Esophagus mucosa (tissue), 1 donor: ENCODE results near the gene LIN52. TPM values are rescaled to one million over a fixed set of nuclear protein-coding genes. Genes with fewer than 3 reads are reported as not detected.

Source experiments
- ATAC-seq: fragments of 200-7000 bp; cut with Tn5 transposase; one replicate; pipeline ENCODE4 v1.9.1; 2020
- total RNA-seq: library from RNA; stranded (reverse); gene quantifications from one replicate; pipeline ENCODE4 v1.2.4, GENCODE V29; 2023
- donor health status: DM: yes; HTN: yes; CAD: no.

LIN52 gene
- total RNA-seq, 1 donor from 2014 or later = 3.5 TPM

- no peak for ATAC-seq
These were observed 109.9 kb downstream of the LIN52 start for GRCh38 chr14:74194506-74195274.

- no peak for ATAC-seq
These were observed 110.9 kb downstream of the LIN52 start for GRCh38 chr14:74195623-74196022.

DNA sequence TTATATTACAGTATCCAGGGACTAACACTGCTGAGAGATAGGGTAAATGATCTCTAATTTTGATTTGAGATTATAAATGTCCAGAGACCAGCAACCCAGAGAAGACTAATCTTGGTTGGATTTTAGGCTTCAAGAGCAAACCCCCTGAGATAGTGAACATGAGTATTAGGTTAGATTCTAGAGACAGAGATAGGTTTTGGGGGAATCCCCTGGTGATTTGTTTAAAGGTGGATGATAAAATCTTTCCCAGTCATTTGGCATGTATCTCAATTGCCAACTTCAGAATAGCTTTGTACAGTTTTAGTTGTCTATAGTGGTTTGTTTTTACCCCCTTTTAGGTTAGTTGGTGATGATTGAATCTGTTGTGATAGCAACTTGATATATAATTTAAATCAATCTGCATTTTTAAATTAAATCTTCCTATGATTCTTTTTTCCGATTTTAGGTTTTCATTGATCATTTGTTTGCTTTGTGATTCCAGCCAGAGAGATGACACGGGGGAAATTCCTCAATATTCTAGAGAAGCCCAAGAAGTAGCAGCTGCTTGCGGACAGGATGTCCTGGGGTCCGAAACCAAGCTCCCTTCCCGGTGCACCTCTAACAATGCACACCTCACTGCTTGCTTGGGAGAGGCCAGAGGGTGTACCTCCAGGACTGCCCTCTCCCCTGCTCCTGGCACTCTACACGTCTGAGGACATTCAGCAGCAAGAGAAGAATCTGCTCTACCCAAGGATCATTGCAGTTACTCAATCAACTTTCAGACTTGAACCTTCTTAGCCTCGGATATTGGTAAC lies 113.9 kb downstream of the LIN52 start:
- no peak for ATAC-seq

GRCh38 chr14:74202113-74202512 lies 117.4 kb downstream of the LIN52 start:
- ATAC-seq = no peak

DNA sequence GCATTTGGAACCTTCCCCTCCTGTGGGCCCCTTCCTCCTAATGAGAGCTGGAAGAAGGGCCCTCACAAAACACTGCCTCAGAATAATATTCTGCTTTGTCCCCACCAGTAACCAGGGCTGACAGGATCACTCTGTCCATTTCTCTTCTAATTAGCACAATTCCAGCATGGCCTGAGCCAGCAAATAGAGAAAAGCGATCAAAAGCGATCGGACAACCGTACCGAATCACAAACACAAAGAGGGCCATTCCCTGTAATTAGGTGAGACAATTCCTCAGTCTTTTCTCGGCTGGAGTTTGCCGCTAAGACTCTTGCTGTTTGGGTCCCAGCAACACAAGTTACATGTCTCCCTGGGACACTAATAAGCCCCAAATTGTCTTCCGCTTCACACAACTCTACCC lies 118.9 kb downstream of the LIN52 start:
- no peak for ATAC-seq

GRCh38 chr14:74204491-74204890 lies 119.7 kb downstream of the LIN52 start:
- no peak for ATAC-seq

GRCh38 chr14:74205882-74206281 lies 121.1 kb downstream of the LIN52 start:
- ATAC-seq = no peak

DNA sequence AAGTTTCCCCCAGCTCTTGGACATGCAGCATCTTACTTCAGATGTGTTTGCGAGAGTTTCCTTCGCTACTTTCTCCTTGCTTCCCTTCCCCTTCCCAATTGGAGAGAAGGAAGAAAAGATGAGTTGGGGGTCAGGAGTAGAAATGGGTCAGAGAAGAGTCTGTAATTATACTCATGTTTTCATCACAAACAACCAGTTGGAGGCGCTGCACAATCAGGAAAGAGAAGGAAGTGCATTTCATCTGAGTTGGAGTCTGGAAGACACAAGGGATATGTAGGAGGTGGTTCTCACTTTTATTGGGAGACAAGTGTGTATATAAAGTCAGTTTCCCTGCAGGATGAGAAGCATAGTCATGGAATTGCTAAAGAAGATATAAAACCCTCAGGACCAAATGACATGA lies 123.2 kb downstream of the LIN52 start:
- ATAC-seq = no peak

GRCh38 chr14:74208642-74209041 lies 123.9 kb downstream of the LIN52 start:
- ATAC-seq = no peak

- ATAC-seq = no peak
These were observed 127.3 kb downstream of the LIN52 start for GRCh38 chr14:74211945-74212580.

GRCh38 chr14:74213907-74214803 lies 129.4 kb downstream of the LIN52 start:
- ATAC-seq = no peak

DNA sequence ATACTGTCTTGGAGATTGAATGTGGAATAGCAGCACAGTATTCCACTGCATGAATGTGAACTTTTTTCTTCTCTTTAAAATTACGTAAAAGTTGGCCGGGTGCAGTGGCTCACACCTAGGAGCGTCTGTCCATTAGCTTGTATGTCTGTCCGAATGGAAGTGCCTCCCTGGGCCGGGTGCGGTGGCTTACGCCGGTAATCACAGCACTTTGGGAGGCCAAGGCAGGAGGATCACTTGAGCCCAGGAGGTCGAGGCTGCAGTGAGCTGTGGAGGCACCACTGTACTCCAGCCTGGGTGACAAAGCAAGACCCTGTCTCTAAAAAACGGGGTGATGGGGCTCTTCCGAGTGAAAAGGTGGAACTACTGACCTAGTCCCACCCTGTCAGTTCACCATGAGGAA lies 131.9 kb downstream of the LIN52 start:
- ATAC-seq = no peak

DNA sequence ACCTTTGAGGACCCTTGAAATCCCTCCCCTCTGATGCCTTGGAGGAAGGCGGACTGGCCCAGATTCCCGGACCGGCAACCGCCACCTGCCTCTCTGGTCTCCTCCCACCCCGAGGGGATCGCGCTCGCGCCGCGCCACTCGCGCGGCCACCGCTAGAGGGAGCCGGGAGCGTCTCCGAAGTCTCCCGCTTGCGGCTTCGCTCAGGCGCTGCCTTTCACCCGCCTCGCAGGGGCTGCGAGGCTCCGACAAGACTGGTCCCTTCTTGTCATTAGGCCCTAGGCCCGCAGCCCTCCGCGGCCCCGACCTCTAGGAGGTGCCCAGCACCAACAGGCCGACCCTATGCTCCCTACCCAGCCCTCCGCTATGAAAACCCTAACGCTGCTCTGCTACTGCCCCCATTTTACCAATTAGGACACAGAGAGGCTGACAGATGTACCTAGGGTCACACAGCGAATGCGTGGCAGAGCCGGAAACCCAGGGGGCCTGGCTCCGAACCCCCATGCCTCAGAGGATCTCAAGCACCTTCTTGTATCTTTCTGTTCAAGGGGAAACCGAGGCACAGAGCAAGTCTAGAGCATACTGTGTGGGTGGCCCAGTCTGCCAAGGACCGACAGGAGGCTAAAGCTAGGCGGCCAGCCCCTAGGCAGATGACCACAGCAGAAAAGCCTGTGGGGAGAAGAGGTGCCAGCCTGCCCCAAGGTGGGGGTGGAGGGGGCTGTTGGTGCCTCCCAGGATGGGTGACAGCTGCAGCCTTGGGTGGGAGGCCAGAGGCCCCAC lies 133.1 kb downstream of the LIN52 start:
- peak; percentile 72 for ATAC-seq

DNA sequence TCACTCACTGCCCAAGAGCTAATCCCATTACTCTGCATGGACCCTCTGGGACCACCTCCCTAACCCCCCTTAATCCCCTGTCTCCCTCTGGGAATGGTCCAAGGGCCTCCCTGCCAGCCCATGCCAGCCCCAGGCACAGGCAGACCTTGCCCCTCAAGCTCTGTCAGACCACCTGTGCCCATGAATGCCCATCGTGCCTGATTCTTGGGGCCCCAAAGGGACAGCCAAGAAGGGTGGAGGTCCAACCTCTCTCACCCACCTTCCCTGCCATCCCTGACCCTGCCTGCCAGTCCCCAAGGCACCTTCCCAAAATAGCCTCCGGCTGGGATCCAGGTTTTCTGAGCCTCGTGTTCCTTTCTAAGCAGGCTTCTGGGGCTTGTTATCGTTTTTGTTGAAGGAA lies 133.7 kb downstream of the LIN52 start:
- ATAC-seq = no peak

- no peak for ATAC-seq
These were observed 134.8 kb downstream of the LIN52 start for GRCh38 chr14:74219277-74220205.

GRCh38 chr14:74220991-74221390 lies 136.2 kb downstream of the LIN52 start:
- no peak for ATAC-seq

DNA sequence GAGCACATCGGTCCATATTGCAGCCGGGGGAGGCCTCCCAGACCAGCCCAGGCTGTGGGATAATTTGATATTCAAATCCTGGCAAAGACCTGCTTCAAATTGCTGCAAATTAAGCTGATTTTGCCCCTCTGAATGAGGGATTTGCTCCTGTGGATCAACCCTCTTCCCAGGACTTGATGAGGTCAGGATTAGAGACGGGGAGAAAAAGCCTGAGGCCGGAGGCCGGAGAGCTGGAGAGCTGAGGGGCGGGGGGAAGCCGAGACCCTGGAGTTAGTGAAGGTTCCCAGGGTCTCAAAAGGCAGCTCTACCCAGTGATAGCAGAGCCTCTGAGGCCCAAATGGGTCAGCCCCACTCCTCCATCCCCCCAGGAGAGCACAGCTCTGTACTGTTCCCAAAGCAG lies 137.0 kb downstream of the LIN52 start:
- no peak for ATAC-seq

DNA sequence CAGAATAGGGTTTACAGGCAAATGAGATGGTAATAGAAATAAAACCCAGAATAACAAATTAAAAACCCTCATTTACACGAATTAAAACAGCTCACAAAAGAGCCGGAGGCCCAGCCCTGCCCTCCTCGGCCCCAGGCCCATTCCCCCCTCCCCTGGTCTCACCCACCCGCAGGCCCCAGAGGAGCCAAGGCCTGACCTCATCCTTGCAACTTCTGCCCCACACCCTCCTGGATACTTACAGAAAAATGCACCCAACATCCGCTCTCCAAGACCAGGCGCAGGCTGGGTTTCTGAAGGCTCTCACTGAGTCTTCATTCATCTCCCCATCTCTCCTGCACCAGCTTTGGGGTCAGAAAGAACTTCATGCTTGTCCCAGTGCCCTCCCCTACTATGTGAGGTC lies 138.3 kb downstream of the LIN52 start:
- ATAC-seq = no peak

GRCh38 chr14:74231784-74232183 lies 147.0 kb downstream of the LIN52 start:
- no peak for ATAC-seq

GRCh38 chr14:74235017-74235416 lies 150.3 kb downstream of the LIN52 start:
- ATAC-seq = no peak

- no peak for ATAC-seq
These were observed 152.7 kb downstream of the LIN52 start for GRCh38 chr14:74237441-74237840.
